MCF 10A (cell line): Measurements from ENCODE around the gene SYCE3. TPM values are rescaled to one million over a fixed set of nuclear protein-coding genes. Genes with fewer than 3 reads are reported as not detected.
"Not testable (repeated sequence)": the region's sequence is repeated elsewhere in the genome, so short reads cannot be mapped to it uniquely, and the experiment has no call there.

Source experiments
- BruUV-seq: library from RNA; stranded (reverse); fragments of 400-500 nt; replicated peaks from 2 replicates; lab custom pipeline; 2021; lab: Mats Ljungman, UMichigan
- CTCF ChIA-PET: fragments of 300-600 bp; sonication (Branson Sonifier 250); formaldehyde crosslinking; extraction: SDS; loops from one replicate; lab custom pipeline; 2021; ENCODE audit warnings: antibody characterized with exemption, inconsistent platforms; lab: Yijun Ruan, JAX
- POLR2A ChIA-PET: fragments of 300-600, 350-650 bp; sonication (Branson Sonifier 250); formaldehyde crosslinking; extraction: SDS; loops from one replicate; lab custom pipeline; 2020; ENCODE audit warnings: antibody characterized with exemption, inconsistent platforms; lab: Yijun Ruan, JAX
- DNase-seq: peaks from one replicate; pipeline ENCODE4 v3.0.0-alpha.2; 2018; ENCODE audit not compliant: unreplicated experiment
- H3K27ac Mint-ChIP-seq: one replicate; pipeline ENCODE4 v1.8.0; 2022; ENCODE audit warnings: mild to moderate bottlenecking, low read depth, mixed read lengths; ENCODE audit not compliant: unreplicated experiment
- H3K27me3 Mint-ChIP-seq: one replicate; pipeline ENCODE4 v1.8.0; 2022; ENCODE audit warnings: mixed read lengths; ENCODE audit not compliant: insufficient read depth, unreplicated experiment
- H3K36me3 Mint-ChIP-seq: one replicate; pipeline ENCODE4 v1.8.0; 2022; ENCODE audit warnings: mild to moderate bottlenecking, moderate library complexity, mixed read lengths; ENCODE audit not compliant: insufficient read depth, unreplicated experiment
- H3K4me1 Mint-ChIP-seq: one replicate; pipeline ENCODE4 v1.8.0; 2022; ENCODE audit warnings: mixed read lengths; ENCODE audit not compliant: insufficient read depth, unreplicated experiment
- H3K4me3 Mint-ChIP-seq: one replicate; pipeline ENCODE4 v1.8.0; 2022; ENCODE audit warnings: mild to moderate bottlenecking, moderate library complexity, mixed read lengths; ENCODE audit not compliant: unreplicated experiment
- H3K9me3 Mint-ChIP-seq: one replicate; pipeline ENCODE4 v1.8.0; 2022; ENCODE audit warnings: mixed read lengths; ENCODE audit not compliant: unreplicated experiment
- intact Hi-C: fragments of 100-400 bp; cut with micrococcal nuclease; formaldehyde crosslinking; loops from 2 replicates; pipeline ENCODE4 v1.14.1; 2022
- total RNA-seq: library from RNA; stranded (reverse); gene quantifications from 2 replicates; pipeline ENCODE4 v1.2.3, GENCODE V29; 2022
- TF ChIP-seq, protein P1 (sequence below): fragments of 200-600 bp; IDR thresholded peaks from one replicate; pipeline ENCODE4 v1.8.0; 2022; ENCODE audit warnings: antibody characterized with exemption, mild to moderate bottlenecking; ENCODE audit not compliant: unreplicated experiment

Gene SYCE3
- total RNA-seq, 1 experiment from 2014 or later, result 0.82 TPM

GRCh38 chr22:50522806-50523438, 39.8 kb downstream of the SYCE3 start:
- Mint-ChIP-seq H3K36me3 (peaks cover 60% of the 10 kb centered on the region), H3K27ac (no peak overlapping the region), H3K4me1 (peaks cover 14% of the 10 kb centered on the region), H3K27me3 (no peaks in the 10 kb centered on the region), H3K9me3 (no peaks in the 10 kb centered on the region), H3K4me3 (no peak overlapping the region)
- TF ChIP-seq, protein P1, sequence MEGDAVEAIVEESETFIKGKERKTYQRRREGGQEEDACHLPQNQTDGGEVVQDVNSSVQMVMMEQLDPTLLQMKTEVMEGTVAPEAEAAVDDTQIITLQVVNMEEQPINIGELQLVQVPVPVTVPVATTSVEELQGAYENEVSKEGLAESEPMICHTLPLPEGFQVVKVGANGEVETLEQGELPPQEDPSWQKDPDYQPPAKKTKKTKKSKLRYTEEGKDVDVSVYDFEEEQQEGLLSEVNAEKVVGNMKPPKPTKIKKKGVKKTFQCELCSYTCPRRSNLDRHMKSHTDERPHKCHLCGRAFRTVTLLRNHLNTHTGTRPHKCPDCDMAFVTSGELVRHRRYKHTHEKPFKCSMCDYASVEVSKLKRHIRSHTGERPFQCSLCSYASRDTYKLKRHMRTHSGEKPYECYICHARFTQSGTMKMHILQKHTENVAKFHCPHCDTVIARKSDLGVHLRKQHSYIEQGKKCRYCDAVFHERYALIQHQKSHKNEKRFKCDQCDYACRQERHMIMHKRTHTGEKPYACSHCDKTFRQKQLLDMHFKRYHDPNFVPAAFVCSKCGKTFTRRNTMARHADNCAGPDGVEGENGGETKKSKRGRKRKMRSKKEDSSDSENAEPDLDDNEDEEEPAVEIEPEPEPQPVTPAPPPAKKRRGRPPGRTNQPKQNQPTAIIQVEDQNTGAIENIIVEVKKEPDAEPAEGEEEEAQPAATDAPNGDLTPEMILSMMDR, result no peak
- ChIA-PET POLR2A (interaction anchor here (0.6 to 1.1 kb wide), 3 partner anchors 14 to 41 kb away, joined by 3 to 4 read pairs (median 3); partner anchors contain the start of genes LMF2 and NCAPH2), CTCF (interaction anchor here (0.7 to 1.4 kb wide), 3 partner anchors 14 to 98 kb away, joined by 3 to 8 read pairs (median 4); partner anchors contain the start of gene SYCE3)
- BruUV-seq, result no TSS peak
- intact Hi-C loops, result no loop called here
- no peak for DNase-seq

- CTCF ChIA-PET, result interaction anchor here (1.0 to 1.4 kb wide), 2 partner anchors 41 to 99 kb away, joined by 4 to 8 read pairs; partner anchors contain the start of gene SYCE3
Observed at GRCh38 chr22:50522208-50522805, 40.4 kb downstream of the SYCE3 start.

DNA sequence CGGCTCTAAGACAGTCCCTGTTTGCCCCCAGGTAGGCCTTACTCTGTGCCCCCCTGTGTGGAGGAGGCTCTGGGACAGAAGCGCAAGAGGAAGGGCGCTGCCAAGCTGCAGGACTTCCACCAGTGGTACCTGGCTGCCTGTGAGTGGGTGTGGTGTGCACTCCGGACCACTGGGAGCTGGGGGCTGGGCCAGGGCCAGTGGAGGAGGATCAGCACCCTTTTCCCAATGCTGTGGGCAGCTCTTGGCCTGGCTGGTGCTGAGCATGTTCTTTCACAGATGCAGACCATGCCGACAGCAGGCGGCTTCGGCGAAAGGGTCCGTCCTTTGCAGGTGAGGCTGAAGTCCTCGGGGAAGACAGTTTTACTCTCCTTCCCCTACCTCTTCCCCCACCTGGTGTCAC, 41.0 kb downstream of the SYCE3 start:
- Mint-ChIP-seq H3K4me3 (no peak overlapping the region), H3K9me3 (no peaks in the 10 kb centered on the region), H3K27ac (no peak overlapping the region), H3K36me3 (peaks cover 53% of the 10 kb centered on the region), H3K27me3 (no peaks in the 10 kb centered on the region), H3K4me1 (peaks cover 7% of the 10 kb centered on the region)
- no peak for DNase-seq
- no TSS peak for BruUV-seq
- TF ChIP-seq, protein P1, result no peak
- CTCF ChIA-PET, result interaction anchor here (1.4 kb wide), 1 partner anchor 42 kb away, joined by 8 read pairs; the partner anchor contains the start of gene SYCE3
- POLR2A ChIA-PET, result interaction anchor here (1.1 kb wide), 1 partner anchor 14 kb away, joined by 4 read pairs; the partner anchor contains the start of genes LMF2 and NCAPH2
- intact Hi-C loops, result no loop called here

More at GRCh38 chr22:50522208-50522805, 40.4 kb downstream of the SYCE3 start:
- no peak for DNase-seq
- TF ChIP-seq, protein P1, result no peak
- Mint-ChIP-seq H3K4me1 (peaks cover 13% of the 10 kb centered on the region), H3K27ac (no peak overlapping the region), H3K36me3 (peaks cover 55% of the 10 kb centered on the region), H3K4me3 (no peak overlapping the region), H3K9me3 (no peaks in the 10 kb centered on the region), H3K27me3 (no peaks in the 10 kb centered on the region)
- intact Hi-C loops, result no loop called here
- POLR2A ChIA-PET, result interaction anchor here (0.6 to 1.1 kb wide), 3 partner anchors 13 to 41 kb away, joined by 3 to 4 read pairs (median 3); partner anchors contain the start of genes LMF2 and NCAPH2
- no TSS peak for BruUV-seq

- TF ChIP-seq, protein P1, result no peak
- ChIA-PET CTCF (no interaction called here), POLR2A (no interaction called here)
- no peak for DNase-seq
- no peaks in the 10 kb centered on the region for H3K27me3 Mint-ChIP-seq
- H3K4me3 Mint-ChIP-seq, result no peak overlapping the region
- intact Hi-C loops, result no loop called here
- H3K9me3 Mint-ChIP-seq, result no peaks in the 10 kb centered on the region
- H3K36me3 Mint-ChIP-seq, result peaks cover 51% of the 10 kb centered on the region
- no peak overlapping the region for H3K27ac Mint-ChIP-seq
- H3K4me1 Mint-ChIP-seq, result peaks cover 7% of the 10 kb centered on the region
- BruUV-seq, result no TSS peak
Observed at GRCh38 chr22:50520826-50521453, 41.8 kb downstream of the SYCE3 start.

GRCh38 chr22:50520184-50520583, 42.5 kb downstream of the SYCE3 start:
- H3K27me3 Mint-ChIP-seq, H3K4me1 Mint-ChIP-seq, CTCF ChIA-PET, intact Hi-C loops, H3K27ac Mint-ChIP-seq, BruUV-seq, H3K4me3 Mint-ChIP-seq, DNase-seq, H3K9me3 Mint-ChIP-seq, POLR2A ChIA-PET: not testable (repeated sequence)
- H3K36me3 Mint-ChIP-seq, result peaks cover 43% of the 10 kb centered on the region
